Heart left ventricle (tissue), 16 donors: ENCODE results near the gene ISOC2. TPM values are rescaled to one million over a fixed set of nuclear protein-coding genes. Genes with fewer than 3 reads are reported as not detected.

Experiments
- ATAC-seq, 4 donors: fragments of 200-7000 bp; cut with Tn5 transposase; one replicate each; pipeline ENCODE4 v1.9.1; 2020 to 2022; ENCODE audit warnings: moderate library complexity in 4 of 4, mild to moderate bottlenecking in 3 of 4, moderate number of reproducible peaks in 1 of 4
- DNase-seq, 5 donors: peaks; one replicate each; pipeline ENCODE4 v3.0.0-alpha.2; 2020
- H3K27ac ChIP-seq, 12 donors: fragments of 200-600 bp; sonication (generic) in 4 of 12; one replicate each; pipeline versions ENCODE4 v1.5.0 to v1.8.0; 2016 to 2022; ENCODE audit warnings: mild to moderate bottlenecking in 2 of 12
- H3K27me3 ChIP-seq, 9 donors: fragments of 200-600 bp; sonication (generic) in 2 of 9; one replicate each; pipeline versions ENCODE4 v1.5.1 to v1.8.0; 2016 to 2022; ENCODE audit warnings: mild to moderate bottlenecking in 3 of 9
- H3K36me3 ChIP-seq, 9 donors: fragments of 200-600 bp; sonication (generic) in 2 of 9; one replicate each; pipeline versions ENCODE4 v1.5.0 to v1.8.0; 2018 to 2022; ENCODE audit warnings: mild to moderate bottlenecking in 2 of 9
- H3K4me1 ChIP-seq, 12 donors: fragments of 200-600 bp; sonication (generic) in 4 of 12; one replicate each; pipeline versions ENCODE4 v1.5.0 to v1.8.0; 2016 to 2022; ENCODE audit warnings: mild to moderate bottlenecking in 3 of 12
- H3K4me3 ChIP-seq, 12 donors: fragments of 200-600 bp; sonication (generic) in 4 of 12; one replicate each; pipeline versions ENCODE4 v1.5.0 to v1.8.0; 2017 to 2022; ENCODE audit warnings: mild to moderate bottlenecking in 9 of 12, moderate library complexity in 4 of 12
- H3K9me3 ChIP-seq, 12 donors: fragments of 200-600 bp; sonication (generic) in 4 of 12; one replicate each; pipeline versions ENCODE4 v1.5.0 to v1.8.0; 2016 to 2022; ENCODE audit warnings: mild to moderate bottlenecking in 1 of 12
- CTCF ChIP-seq, 12 donors: fragments of 200-600 bp; sonication (generic) in 4 of 12; IDR thresholded peaks; one replicate each; pipeline versions ENCODE4 v1.5.0 to v1.8.0; 2018 to 2022; ENCODE audit warnings: antibody characterized with exemption in 12 of 12, mild to moderate bottlenecking in 5 of 12
- POLR2A ChIP-seq, 2 donors: fragments of 450-650 bp; IDR thresholded peaks; one replicate each; pipeline ENCODE4 v1.6.1; 2017; ENCODE audit warnings: antibody characterized with exemption in 2 of 2, mild to moderate bottlenecking in 2 of 2, moderate library complexity in 2 of 2
- WGBS, 4 donors: extraction: QIAGEN DNeasy Blood & Tissue Kit in 2 of 4; methylation state at CpG; one replicate each; pipeline versions ENCODE4 v1.1.5 to v1.1.7; 2013 to 2018; 5-methylcytosine and 5-hydroxymethylcytosine counted together
- intact Hi-C, 10 donors: fragments of 100-400 bp; cut with DNase I; formaldehyde crosslinking; loops; one replicate each; pipeline versions ENCODE4 v1.11.1 to v1.14.2; 2022
- polyA plus RNA-seq, 2 donors: library from polyadenylated mRNA; stranded (reverse); fragments of 200-250 nt; gene quantifications; one replicate each; pipeline ENCODE4 v1.2.3, GENCODE V29; 2013
- total RNA-seq, 9 donors: library from RNA; depleted of rRNA in 2 of 9; stranded (reverse); fragments of >200 nt in 2 of 9; fragmentation: NEBNext Ultra II Directional in 3 of 9; extraction: Animal tissue kit (Norgen Biotek cat#: 25700) in 3 of 9; gene quantifications; one replicate each; pipeline versions ENCODE4 v1.1.0 to v1.2.4, GENCODE V29; 2016 to 2023
- donor health status: ischemic (EF 13 %, LVEDD 7.1; RV severe dilation, severe dysfunction).
- donor health status: healthy with polysubstance abuse.
- donor health status: DM: no; HTN: yes; CAD: no.
- donor health status: DM: no; HTN: no; CAD: no.
- donor health status: ischemic (EF 25% LVEDD 6.9; RV normal size, moderate dysfunction).
- donor health status: ischemic (EF 25% LVEDD 5.7; RV mildly dilated, moderate dysfunction).
- donor health status: healthy.
- donor health status: DM: yes; HTN: yes; CAD: no.
- donor health status: ischemic (EF 35%, LVEDD 5.7; RV mildly dilated, moderate dysfunction).
- donor health status: nonischemic (EF 11% LVEDD 7.7; RV severe dilation, severe dysfunction).
- donor health status: DM: yes; HTN: yes; CAD: no.
- donor health status: PGD.
- donor health status: ischemic (EF 29% LVEDD 5.4; RV normal size, mild dysfunction).
- donor health status: nonischemic (EF 23%, LVEDD 6.1; RV moderate dilation, normal function).

Gene ISOC2
- total and polyA plus RNA-seq, 11 donors = 36.9 to 102 (median 51.1) TPM

GRCh38 chr19:55406091-55406825 is 55.2 kb downstream of the ISOC2 start:
- Histone ChIP-seq H3K27me3 (no peaks in the 10 kb centered on the region), H3K4me1 (peaks cover 3 to 27% (median 12%) of the 10 kb centered on the region in 12 donors), H3K9me3 (peaks cover 0 to 6% (median 0%) of the 10 kb centered on the region in 12 donors), H3K27ac (no peak overlapping the region), H3K36me3 (peaks cover 0 to 45% (median 36%) of the 10 kb centered on the region in 9 donors), H3K4me3 (peak overlapping the region in 9 of 12 donors; percentile 74 to 99 (median 92))
- WGBS, 4 donors = 83 to 89% (median 85%) methylated on average over 14 of the region's 14 CpGs
- intact Hi-C loops = no loop called here
- TF ChIP-seq CTCF (IDR thresholded peaks at IDR 0.05) (no peak), POLR2A (IDR thresholded peaks at IDR 0.05) (no peak)
- ATAC-seq = no peak
- peak in 1 of 5 donors; percentile 15 for DNase-seq

- Histone ChIP-seq H3K9me3 (peaks cover 0 to 6% (median 0%) of the 10 kb centered on the region in 12 donors), H3K27ac (no peak overlapping the region), H3K36me3 (peaks cover 0 to 50% (median 40%) of the 10 kb centered on the region in 9 donors), H3K4me3 (peak overlapping the region in 1 of 12 donors; percentile 96), H3K27me3 (no peaks in the 10 kb centered on the region), H3K4me1 (peaks cover 3 to 27% (median 12%) of the 10 kb centered on the region in 12 donors)
- TF ChIP-seq CTCF (IDR thresholded peaks at IDR 0.05) (no peak), POLR2A (IDR thresholded peaks at IDR 0.05) (no peak)
- ATAC-seq = no peak
- WGBS, 4 donors = 86 to 89% (median 87%) methylated on average over 5 of the region's 5 CpGs
- DNase-seq = peak in 1 of 5 donors; percentile 18
- intact Hi-C loops = loop anchor here in 1 of 10 donors (2.0 kb wide), 1 partner anchor 19 kb away; no protein-coding TSS in a partner anchor
These were observed 55.8 kb downstream of the ISOC2 start for GRCh38 chr19:55405638-55406037.

Other genes with a start within 250 kb of the ISOC2 start
- gene TMEM86B, start 232.9 kb downstream of the ISOC2 start, total RNA-seq = 1 to 10 TPM in 8 of 9 donors, under 1 TPM in 1; 0.64 to 2.5 (median 1.9) TPM
- 1 to 10 TPM; 2.7 to 3.1 TPM for gene TMEM86B, start 232.9 kb downstream of the ISOC2 start, polyA plus RNA-seq
- 10 to 100 TPM; 28.6 to 59.9 (median 41.1) TPM for gene PPP6R1, start 202.6 kb downstream of the ISOC2 start, total RNA-seq
- gene PPP6R1, start 202.6 kb downstream of the ISOC2 start, polyA plus RNA-seq = 10 to 100 TPM; 34.7 to 60.4 TPM
- 10 to 100 TPM; 25.7 to 42.0 (median 30.6) TPM for gene HSPBP1, start 181.5 kb downstream of the ISOC2 start, total RNA-seq
- gene HSPBP1, start 181.5 kb downstream of the ISOC2 start, polyA plus RNA-seq = 10 to 100 TPM; 56.4 to 76.0 TPM
- 1 to 10 TPM; 2.0 to 7.4 (median 3.6) TPM for gene BRSK1, start 177.6 kb downstream of the ISOC2 start, total RNA-seq
- 1 to 10 TPM; 1.6 to 1.8 TPM for gene BRSK1, start 177.6 kb downstream of the ISOC2 start, polyA plus RNA-seq
- gene TMEM150B, start 136.3 kb downstream of the ISOC2 start, total RNA-seq = 10 to 100 TPM in 1 of 9 donors, 1 to 10 TPM in 4, under 1 TPM in 3, not detected in 1; 0.43 to 14.1 (median 1.2) TPM
- gene TMEM150B, start 136.3 kb downstream of the ISOC2 start, polyA plus RNA-seq = under 1 TPM; 0.72 to 0.79 TPM
- 10 to 100 TPM in 1 of 9 donors, 1 to 10 TPM in 8; 3.6 to 10.8 (median 7.2) TPM for gene KMT5C, start 121.8 kb downstream of the ISOC2 start, total RNA-seq
- 1 to 10 TPM; 3.3 to 6.2 TPM for gene KMT5C, start 121.8 kb downstream of the ISOC2 start, polyA plus RNA-seq
- under 1 TPM in 1 of 9 donors, not detected in 8; 0.16 TPM for gene COX6B2, start 106.9 kb downstream of the ISOC2 start, total RNA-seq
- not detected for gene COX6B2, start 106.9 kb downstream of the ISOC2 start, polyA plus RNA-seq
- gene GARIN5B, start 98.4 kb downstream of the ISOC2 start, total RNA-seq = not detected
- gene GARIN5B, start 98.4 kb downstream of the ISOC2 start, polyA plus RNA-seq = not detected
- gene IL11, start 91.2 kb downstream of the ISOC2 start, total RNA-seq = under 1 TPM in 2 of 9 donors, not detected in 7; 0.11 to 0.43 TPM
- gene IL11, start 91.2 kb downstream of the ISOC2 start, polyA plus RNA-seq = under 1 TPM in 1 of 2 donors, not detected in 1; 0.25 TPM
- gene TMEM190, start 84.8 kb downstream of the ISOC2 start, total RNA-seq = not detected
- gene TMEM190, start 84.8 kb downstream of the ISOC2 start, polyA plus RNA-seq = not detected
- 1 to 10 TPM in 2 of 9 donors, under 1 TPM in 5, not detected in 2; 0.35 to 2.2 (median 0.56) TPM for gene TMEM238, start 77.3 kb downstream of the ISOC2 start, total RNA-seq
- gene TMEM238, start 77.3 kb downstream of the ISOC2 start, polyA plus RNA-seq = not detected
- gene RPL28, start 75.7 kb downstream of the ISOC2 start, total RNA-seq = 1,000 to 10,000 TPM in 1 of 9 donors, 100 to 1,000 TPM in 8; 196 to 1,019 (median 565) TPM
- 1,000 to 10,000 TPM in 1 of 2 donors, 100 to 1,000 TPM in 1; 768 to 1,391 TPM for gene RPL28, start 75.7 kb downstream of the ISOC2 start, polyA plus RNA-seq
- gene UBE2S, start 53.9 kb downstream of the ISOC2 start, total RNA-seq = 10 to 100 TPM; 16.5 to 51.8 (median 29.1) TPM
- 10 to 100 TPM; 10.9 to 27.3 TPM for gene UBE2S, start 53.9 kb downstream of the ISOC2 start, polyA plus RNA-seq
- not detected for gene SHISA7, start 18.3 kb downstream of the ISOC2 start, total RNA-seq
- not detected for gene SHISA7, start 18.3 kb downstream of the ISOC2 start, polyA plus RNA-seq
- gene C19orf85, start 3.1 kb upstream of the ISOC2 start, total RNA-seq = not detected
- not detected for gene C19orf85, start 3.1 kb upstream of the ISOC2 start, polyA plus RNA-seq
- gene ZNF628, start 15.0 kb upstream of the ISOC2 start, total RNA-seq = 10 to 100 TPM in 1 of 9 donors, 1 to 10 TPM in 8; 2.3 to 10.3 (median 4.6) TPM
- gene ZNF628, start 15.0 kb upstream of the ISOC2 start, polyA plus RNA-seq = 1 to 10 TPM; 5.4 to 7.9 TPM
- gene NAT14, start 23.5 kb upstream of the ISOC2 start, total RNA-seq = 10 to 100 TPM in 1 of 9 donors, 1 to 10 TPM in 8; 2.9 to 10.4 (median 6.7) TPM
- 1 to 10 TPM; 7.3 to 9.2 TPM for gene NAT14, start 23.5 kb upstream of the ISOC2 start, polyA plus RNA-seq
- gene SSC5D, start 26.8 kb upstream of the ISOC2 start, total RNA-seq = 1 to 10 TPM in 8 of 9 donors, under 1 TPM in 1; 1.00 to 6.2 (median 3.3) TPM
- 1 to 10 TPM in 1 of 2 donors, under 1 TPM in 1; 0.91 to 1.4 TPM for gene SSC5D, start 26.8 kb upstream of the ISOC2 start, polyA plus RNA-seq
- 1 to 10 TPM in 7 of 9 donors, under 1 TPM in 2; 0.68 to 2.6 (median 2.1) TPM for gene SBK2, start 75.5 kb upstream of the ISOC2 start, total RNA-seq
- 10 to 100 TPM in 1 of 2 donors, under 1 TPM in 1; 0.80 to 12.6 TPM for gene SBK2, start 75.5 kb upstream of the ISOC2 start, polyA plus RNA-seq
- gene SBK3, start 83.9 kb upstream of the ISOC2 start, total RNA-seq = 10 to 100 TPM in 3 of 9 donors, 1 to 10 TPM in 6; 2.4 to 14.3 (median 7.5) TPM
- 10 to 100 TPM in 1 of 2 donors, 1 to 10 TPM in 1; 5.9 to 12.4 TPM for gene SBK3, start 83.9 kb upstream of the ISOC2 start, polyA plus RNA-seq
- gene ZNF579, start 119.2 kb upstream of the ISOC2 start, total RNA-seq = 10 to 100 TPM in 4 of 9 donors, 1 to 10 TPM in 5; 5.4 to 13.9 (median 9.8) TPM
- 10 to 100 TPM in 1 of 2 donors, 1 to 10 TPM in 1; 7.9 to 10.9 TPM for gene ZNF579, start 119.2 kb upstream of the ISOC2 start, polyA plus RNA-seq
- 10 to 100 TPM; 11.2 to 15.4 (median 12.9) TPM for gene FIZ1, start 137.9 kb upstream of the ISOC2 start, total RNA-seq
- gene FIZ1, start 137.9 kb upstream of the ISOC2 start, polyA plus RNA-seq = 10 to 100 TPM in 1 of 2 donors, 1 to 10 TPM in 1; 10.0 to 16.7 TPM
- 10 to 100 TPM; 11.0 to 34.7 (median 16.5) TPM for gene ZNF524, start 138.6 kb upstream of the ISOC2 start, total RNA-seq
- gene ZNF524, start 138.6 kb upstream of the ISOC2 start, polyA plus RNA-seq = 10 to 100 TPM; 30.6 to 33.9 TPM
- 10 to 100 TPM; 11.4 to 19.1 (median 14.2) TPM for gene ZNF865, start 144.0 kb upstream of the ISOC2 start, total RNA-seq
- 10 to 100 TPM; 12.0 to 24.3 TPM for gene ZNF865, start 144.0 kb upstream of the ISOC2 start, polyA plus RNA-seq
- gene ZNF784, start 162.9 kb upstream of the ISOC2 start, total RNA-seq = 10 to 100 TPM in 4 of 9 donors, 1 to 10 TPM in 5; 6.7 to 15.8 (median 9.2) TPM
- 10 to 100 TPM in 1 of 2 donors, 1 to 10 TPM in 1; 8.5 to 10.4 TPM for gene ZNF784, start 162.9 kb upstream of the ISOC2 start, polyA plus RNA-seq
- gene ZNF580, start 179.4 kb upstream of the ISOC2 start, total RNA-seq = 10 to 100 TPM; 17.0 to 41.5 (median 21.2) TPM
- 10 to 100 TPM in 1 of 2 donors, 1 to 10 TPM in 1; 8.2 to 18.4 TPM for gene ZNF580, start 179.4 kb upstream of the ISOC2 start, polyA plus RNA-seq
- 10 to 100 TPM in 2 of 9 donors, 1 to 10 TPM in 7; 4.7 to 12.7 (median 7.2) TPM for gene ZNF581, start 182.0 kb upstream of the ISOC2 start, total RNA-seq
- 1 to 10 TPM; 5.5 to 9.3 TPM for gene ZNF581, start 182.0 kb upstream of the ISOC2 start, polyA plus RNA-seq
- gene CCDC106, start 186.6 kb upstream of the ISOC2 start, total RNA-seq = 10 to 100 TPM; 11.7 to 25.8 (median 16.5) TPM
- 10 to 100 TPM; 11.9 to 27.7 TPM for gene CCDC106, start 186.6 kb upstream of the ISOC2 start, polyA plus RNA-seq
- gene U2AF2, start 193.4 kb upstream of the ISOC2 start, total RNA-seq = 10 to 100 TPM; 39.9 to 88.1 (median 69.9) TPM
- 100 to 1,000 TPM in 1 of 2 donors, 10 to 100 TPM in 1; 72.7 to 104 TPM for gene U2AF2, start 193.4 kb upstream of the ISOC2 start, polyA plus RNA-seq
- 100 to 1,000 TPM; 125 to 377 (median 189) TPM for gene EPN1, start 213.6 kb upstream of the ISOC2 start, total RNA-seq
- gene EPN1, start 213.6 kb upstream of the ISOC2 start, polyA plus RNA-seq = 100 to 1,000 TPM; 177 to 188 TPM